Tibial nerve (tissue), 4 donors: Measurements from ENCODE around the gene TPPP2.

ENCODE experiments used
- EP300 ChIP-seq, 2 donors: sonication (generic); formaldehyde crosslinking; IDR thresholded peaks; one replicate each; pipeline ENCODE4 v1.6.1; 2017; ENCODE audit warnings: antibody characterized with exemption in 2 of 2, mild to moderate bottlenecking in 1 of 2
- POLR2A ChIP-seq, 2 donors: fragments of 450-650 bp; IDR thresholded peaks; one replicate each; pipeline ENCODE4 v1.6.1; 2017; ENCODE audit warnings: antibody characterized with exemption in 2 of 2, mild to moderate bottlenecking in 2 of 2, moderate library complexity in 2 of 2
- TF ChIP-seq, protein P1 (sequence below), 5 experiments: fragments of 200-600 bp in 3 of 5; fragments of 450-650 bp in 2 of 5; sonication (generic) in 3 of 5; IDR thresholded peaks; one replicate each; pipeline ENCODE4 v1.5.1; 2016 to 2019; ENCODE audit warnings: antibody characterized with exemption in 5 of 5, mild to moderate bottlenecking in 3 of 5, moderate library complexity in 2 of 5

DNA sequence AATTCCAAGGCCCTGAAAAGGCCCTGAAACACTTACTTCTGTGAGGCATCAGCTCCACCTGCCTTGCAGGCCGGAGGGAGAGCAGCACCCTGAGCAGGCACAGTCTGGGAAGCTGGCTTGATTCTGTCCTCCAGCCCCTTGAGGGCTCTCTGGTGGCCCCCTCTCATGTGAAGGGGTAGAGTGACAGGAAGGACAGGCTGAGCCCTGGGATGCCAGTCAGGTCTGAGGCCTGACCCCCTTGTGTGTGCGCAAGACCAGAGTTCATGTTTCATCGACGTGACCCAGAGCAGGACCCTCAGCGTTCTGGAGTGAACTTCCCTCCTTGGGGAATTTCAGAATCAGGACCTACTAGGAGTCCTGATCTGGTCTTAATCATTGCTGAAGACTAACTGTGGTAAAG lies 28.9 kb downstream of the TPPP2 start:
- TF ChIP-seq, protein P1, sequence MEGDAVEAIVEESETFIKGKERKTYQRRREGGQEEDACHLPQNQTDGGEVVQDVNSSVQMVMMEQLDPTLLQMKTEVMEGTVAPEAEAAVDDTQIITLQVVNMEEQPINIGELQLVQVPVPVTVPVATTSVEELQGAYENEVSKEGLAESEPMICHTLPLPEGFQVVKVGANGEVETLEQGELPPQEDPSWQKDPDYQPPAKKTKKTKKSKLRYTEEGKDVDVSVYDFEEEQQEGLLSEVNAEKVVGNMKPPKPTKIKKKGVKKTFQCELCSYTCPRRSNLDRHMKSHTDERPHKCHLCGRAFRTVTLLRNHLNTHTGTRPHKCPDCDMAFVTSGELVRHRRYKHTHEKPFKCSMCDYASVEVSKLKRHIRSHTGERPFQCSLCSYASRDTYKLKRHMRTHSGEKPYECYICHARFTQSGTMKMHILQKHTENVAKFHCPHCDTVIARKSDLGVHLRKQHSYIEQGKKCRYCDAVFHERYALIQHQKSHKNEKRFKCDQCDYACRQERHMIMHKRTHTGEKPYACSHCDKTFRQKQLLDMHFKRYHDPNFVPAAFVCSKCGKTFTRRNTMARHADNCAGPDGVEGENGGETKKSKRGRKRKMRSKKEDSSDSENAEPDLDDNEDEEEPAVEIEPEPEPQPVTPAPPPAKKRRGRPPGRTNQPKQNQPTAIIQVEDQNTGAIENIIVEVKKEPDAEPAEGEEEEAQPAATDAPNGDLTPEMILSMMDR (IDR thresholded peaks at IDR 0.05) = no peak
- TF ChIP-seq EP300 (IDR thresholded peaks at IDR 0.05) (no peak), POLR2A (IDR thresholded peaks at IDR 0.05) (no peak)
